WTC11 (cell line): ENCODE data around the gene ZDHHC9. TPM values are rescaled to one million over a fixed set of nuclear protein-coding genes. Genes with fewer than 3 reads are reported as not detected.

ENCODE experiments used
- ATAC-seq: fragments of 200-7000 bp; cut with Tn5 transposase; 2 replicates; pipeline ENCODE4 v1.10.0; 2021; ENCODE audit warnings: mild to moderate bottlenecking, moderate library complexity
- CTCF ChIA-PET: fragments of 300-600 bp; sonication (Branson Sonifier 250); formaldehyde crosslinking; loops from one replicate; lab custom pipeline; 2021; ENCODE audit warnings: antibody characterized with exemption; lab: Charles Lee
- POLR2A ChIA-PET: fragments of 350-600 bp; sonication (Branson Sonifier 250); formaldehyde crosslinking; loops from one replicate; lab custom pipeline; 2021; ENCODE audit warnings: antibody characterized with exemption; lab: Charles Lee
- DNase-seq: peaks from one replicate; pipeline ENCODE4 v3.0.0; 2021; ENCODE audit warnings: low spot score
- H3K27ac Mint-ChIP-seq: 2 replicates; pipeline ENCODE4 v1.8.0; 2021; ENCODE audit warnings: mixed read lengths
- H3K27me3 Mint-ChIP-seq: 2 replicates; pipeline ENCODE4 v1.8.0; 2021; ENCODE audit warnings: low read depth, mild to moderate bottlenecking, moderate library complexity, mixed read lengths
- H3K36me3 Mint-ChIP-seq: 2 replicates; pipeline ENCODE4 v1.8.0; 2021; ENCODE audit warnings: mixed read lengths
- H3K4me1 Mint-ChIP-seq: 2 replicates; pipeline ENCODE4 v1.8.0; 2022; ENCODE audit warnings: mixed read lengths
- H3K4me3 Mint-ChIP-seq: 2 replicates; pipeline ENCODE4 v1.8.0; 2021; ENCODE audit warnings: mild to moderate bottlenecking, moderate library complexity, mixed read lengths
- H3K9me3 Mint-ChIP-seq: 2 replicates; pipeline ENCODE4 v1.8.0; 2021; ENCODE audit warnings: mixed read lengths
- CREB1 ChIP-seq: sonication (generic); formaldehyde crosslinking; IDR thresholded peaks from 2 replicates; pipeline ENCODE4 v1.8.0; 2023; ENCODE audit warnings: mild to moderate bottlenecking, missing genetic modification reagents
- KAT7 ChIP-seq: sonication (generic); formaldehyde crosslinking; IDR thresholded peaks from 2 replicates; pipeline ENCODE4 v1.8.1; 2023; ENCODE audit warnings: missing genetic modification reagents, mild to moderate bottlenecking, borderline replicate concordance
- NFE2L1 ChIP-seq: sonication (generic); formaldehyde crosslinking; IDR thresholded peaks from 2 replicates; pipeline ENCODE4 v1.8.1; 2023; ENCODE audit warnings: missing genetic modification reagents
- NR2C2 ChIP-seq: sonication (generic); formaldehyde crosslinking; IDR thresholded peaks from 2 replicates; pipeline ENCODE4 v1.8.0; 2022; ENCODE audit warnings: mild to moderate bottlenecking, missing genetic modification reagents
- OVOL2 ChIP-seq: fragments of 250-450 bp; sonication (Bioruptor Pico); IDR thresholded peaks from 2 replicates; pipeline ENCODE4 v1.9.0; 2021; ENCODE audit warnings: mild to moderate bottlenecking, borderline replicate concordance
- RELA ChIP-seq: sonication (generic); formaldehyde crosslinking; IDR thresholded peaks from 2 replicates; pipeline ENCODE4 v1.8.1; 2022; ENCODE audit warnings: missing genetic modification reagents, mild to moderate bottlenecking, borderline replicate concordance
- RORB ChIP-seq: fragments of 250-450 bp; sonication (Bioruptor Pico); IDR thresholded peaks from 2 replicates; pipeline ENCODE4 v1.9.0; 2021; ENCODE audit warnings: mild to moderate bottlenecking
- ZBTB21 ChIP-seq: sonication (generic); formaldehyde crosslinking; IDR thresholded peaks from 2 replicates; pipeline ENCODE4 v1.8.1; 2023; ENCODE audit warnings: mild to moderate bottlenecking, missing genetic modification reagents, borderline replicate concordance
- ZNF416 ChIP-seq: fragments of 250-450 bp; sonication (Bioruptor Pico); IDR thresholded peaks from 2 replicates; pipeline ENCODE4 v1.9.0; 2021; ENCODE audit warnings: mild to moderate bottlenecking, inconsistent platforms
- ZNF671 ChIP-seq: fragments of 250-450 bp; sonication (Bioruptor Pico); IDR thresholded peaks from 2 replicates; pipeline ENCODE4 v1.8.0; 2021; ENCODE audit warnings: mild to moderate bottlenecking
- total RNA-seq: library from RNA; stranded (reverse); gene quantifications from 3 replicates; pipeline ENCODE4 v1.2.3, GENCODE V29; 2021
- TF ChIP-seq, protein P1 (sequence below): fragments of 250-450 bp; sonication (Bioruptor Pico); conservative IDR thresholded peaks from 2 replicates; pipeline ENCODE4 v1.9.0; 2021; ENCODE audit warnings: mild to moderate bottlenecking
- TF ChIP-seq, protein P2 (sequence below): fragments of 200-600 bp; IDR thresholded peaks from 2 replicates; pipeline ENCODE4 v1.8.0; 2022; ENCODE audit warnings: antibody characterized with exemption
- TF ChIP-seq, protein P3 (sequence below): fragments of 250-450 bp; sonication (Bioruptor Pico); IDR thresholded peaks from 2 replicates; pipeline ENCODE4 v1.9.0; 2021; ENCODE audit warnings: moderate library complexity, mild to moderate bottlenecking, inconsistent platforms, borderline replicate concordance
- TF ChIP-seq, protein P4 (sequence below): fragments of 250-450 bp; sonication (Bioruptor Pico); IDR thresholded peaks from 2 replicates; pipeline ENCODE4 v1.9.0; 2021; ENCODE audit warnings: mild to moderate bottlenecking, borderline replicate concordance
- TF ChIP-seq, protein P5 (sequence below): fragments of 250-450 bp; sonication (Bioruptor Pico); IDR thresholded peaks from 2 replicates; pipeline ENCODE4 v1.9.0; 2021; ENCODE audit warnings: mild to moderate bottlenecking
- TF ChIP-seq, protein P6 (sequence below): sonication (generic); formaldehyde crosslinking; IDR thresholded peaks from 2 replicates; pipeline ENCODE4 v1.8.1; 2023; ENCODE audit warnings: mild to moderate bottlenecking, missing genetic modification reagents, borderline replicate concordance
- TF ChIP-seq, protein P7 (sequence below): sonication (generic); formaldehyde crosslinking; IDR thresholded peaks from 2 replicates; pipeline ENCODE4 v1.8.1; 2022; ENCODE audit warnings: missing genetic modification reagents, borderline replicate concordance

ZDHHC9 gene
- total RNA-seq, 1 experiment from 2014 or later: 25.0 TPM

DNA sequence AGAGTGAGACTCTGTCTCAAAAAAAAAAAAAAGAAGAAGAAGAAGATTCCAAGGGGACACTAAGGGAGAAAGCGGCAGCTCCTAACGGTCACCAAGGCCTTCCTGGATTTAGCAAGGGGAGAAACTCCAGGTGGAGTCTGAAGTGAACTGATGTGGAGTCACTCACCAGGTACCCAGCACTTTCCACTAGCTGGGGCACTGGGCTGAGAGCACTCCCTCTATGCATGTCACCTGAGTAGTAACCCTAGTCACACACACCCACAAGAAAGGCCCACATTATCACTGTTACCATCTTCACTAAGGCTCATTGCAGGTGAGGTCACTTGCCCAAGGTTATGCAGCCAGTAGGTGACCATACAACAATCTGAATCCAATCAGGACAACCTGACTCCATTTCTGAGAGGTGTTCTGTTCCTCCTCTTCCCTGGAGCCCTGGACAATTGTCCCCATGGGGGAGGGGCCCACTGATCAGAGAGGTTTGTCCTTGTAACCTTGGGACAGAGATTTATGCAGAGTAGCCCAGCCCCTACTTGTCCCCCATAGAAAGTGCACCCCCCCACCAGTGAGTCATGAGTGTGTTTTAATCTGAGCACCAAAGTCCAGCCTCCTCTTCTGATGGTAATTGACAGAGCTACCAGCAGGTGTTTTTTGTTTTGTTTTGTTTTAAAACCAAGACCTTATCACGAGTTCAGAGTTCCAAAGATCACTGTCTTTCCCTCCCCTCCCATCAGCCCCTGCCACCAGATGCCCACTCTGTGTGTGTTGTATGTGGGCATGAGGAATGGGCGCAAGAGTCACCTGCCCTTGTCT lies 69.8 kb downstream of the ZDHHC9 start:
- CTCF ChIA-PET: interaction anchor here (1.6 kb wide), 1 partner anchor 18 kb away, joined by 9 read pairs; no protein-coding TSS in a partner anchor
- ATAC-seq: no peak
- DNase-seq: no peak
- POLR2A ChIA-PET: interaction anchor here (0.6 kb wide), 1 partner anchor 293 kb away, joined by 9 read pairs; no protein-coding TSS in a partner anchor
- TF ChIP-seq, protein P1, sequence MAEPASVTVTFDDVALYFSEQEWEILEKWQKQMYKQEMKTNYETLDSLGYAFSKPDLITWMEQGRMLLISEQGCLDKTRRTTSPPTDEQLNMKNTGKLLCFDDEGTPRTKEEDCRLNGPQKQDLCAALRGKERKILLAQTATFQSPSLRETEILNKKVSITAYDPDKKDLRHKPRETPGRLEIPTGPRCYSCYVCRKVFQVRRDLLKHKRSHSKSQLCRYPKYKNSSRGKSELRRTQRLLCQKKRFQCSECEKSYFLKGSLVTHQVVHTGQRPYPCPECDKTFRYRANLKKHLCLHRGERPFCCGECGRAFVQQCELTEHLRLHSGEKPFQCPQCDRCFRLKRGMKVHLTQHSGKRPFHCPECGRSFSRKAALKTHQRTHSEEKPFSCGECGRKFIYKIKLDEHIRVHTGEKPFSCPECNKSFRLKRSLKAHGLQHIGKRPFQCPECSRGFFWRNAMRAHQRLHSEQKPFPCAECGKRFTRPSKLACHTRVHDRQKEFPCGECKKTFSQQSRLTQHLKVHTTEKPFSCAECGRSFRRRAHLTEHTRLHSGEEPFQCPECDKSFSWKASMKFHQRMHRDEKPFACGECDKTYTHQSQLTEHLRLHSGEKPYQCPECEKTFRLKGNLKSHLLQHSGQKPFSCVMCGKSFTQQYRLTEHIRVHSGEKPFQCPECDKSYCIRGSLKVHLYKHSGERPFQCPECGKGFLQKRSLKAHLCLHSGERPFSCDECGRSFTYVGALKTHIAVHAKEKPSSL (CRISPR knock-in tag): no peak
- TF ChIP-seq NFE2L1 (CRISPR knock-in tag) (no peak), KAT7 (CRISPR knock-in tag) (no peak), OVOL2 (CRISPR knock-in tag) (no peak), RORB (CRISPR knock-in tag) (no peak), ZNF416 (no peak), NR2C2 (CRISPR knock-in tag) (no peak), ZBTB21 (CRISPR knock-in tag) (no peak), RELA (no peak), ZNF671 (no peak), CREB1 (CRISPR knock-in tag) (no peak)
- TF ChIP-seq, protein P2, sequence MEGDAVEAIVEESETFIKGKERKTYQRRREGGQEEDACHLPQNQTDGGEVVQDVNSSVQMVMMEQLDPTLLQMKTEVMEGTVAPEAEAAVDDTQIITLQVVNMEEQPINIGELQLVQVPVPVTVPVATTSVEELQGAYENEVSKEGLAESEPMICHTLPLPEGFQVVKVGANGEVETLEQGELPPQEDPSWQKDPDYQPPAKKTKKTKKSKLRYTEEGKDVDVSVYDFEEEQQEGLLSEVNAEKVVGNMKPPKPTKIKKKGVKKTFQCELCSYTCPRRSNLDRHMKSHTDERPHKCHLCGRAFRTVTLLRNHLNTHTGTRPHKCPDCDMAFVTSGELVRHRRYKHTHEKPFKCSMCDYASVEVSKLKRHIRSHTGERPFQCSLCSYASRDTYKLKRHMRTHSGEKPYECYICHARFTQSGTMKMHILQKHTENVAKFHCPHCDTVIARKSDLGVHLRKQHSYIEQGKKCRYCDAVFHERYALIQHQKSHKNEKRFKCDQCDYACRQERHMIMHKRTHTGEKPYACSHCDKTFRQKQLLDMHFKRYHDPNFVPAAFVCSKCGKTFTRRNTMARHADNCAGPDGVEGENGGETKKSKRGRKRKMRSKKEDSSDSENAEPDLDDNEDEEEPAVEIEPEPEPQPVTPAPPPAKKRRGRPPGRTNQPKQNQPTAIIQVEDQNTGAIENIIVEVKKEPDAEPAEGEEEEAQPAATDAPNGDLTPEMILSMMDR: no peak
- TF ChIP-seq, protein P3, sequence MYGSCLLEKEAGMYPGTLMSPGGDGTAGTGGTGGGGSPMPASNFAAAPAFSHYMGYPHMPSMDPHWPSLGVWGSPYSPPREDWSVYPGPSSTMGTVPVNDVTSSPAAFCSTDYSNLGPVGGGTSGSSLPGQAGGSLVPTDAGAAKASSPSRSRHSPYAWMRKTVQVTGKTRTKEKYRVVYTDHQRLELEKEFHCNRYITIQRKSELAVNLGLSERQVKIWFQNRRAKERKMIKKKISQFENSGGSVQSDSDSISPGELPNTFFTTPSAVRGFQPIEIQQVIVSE (CRISPR knock-in tag): no peak
- TF ChIP-seq, protein P4, sequence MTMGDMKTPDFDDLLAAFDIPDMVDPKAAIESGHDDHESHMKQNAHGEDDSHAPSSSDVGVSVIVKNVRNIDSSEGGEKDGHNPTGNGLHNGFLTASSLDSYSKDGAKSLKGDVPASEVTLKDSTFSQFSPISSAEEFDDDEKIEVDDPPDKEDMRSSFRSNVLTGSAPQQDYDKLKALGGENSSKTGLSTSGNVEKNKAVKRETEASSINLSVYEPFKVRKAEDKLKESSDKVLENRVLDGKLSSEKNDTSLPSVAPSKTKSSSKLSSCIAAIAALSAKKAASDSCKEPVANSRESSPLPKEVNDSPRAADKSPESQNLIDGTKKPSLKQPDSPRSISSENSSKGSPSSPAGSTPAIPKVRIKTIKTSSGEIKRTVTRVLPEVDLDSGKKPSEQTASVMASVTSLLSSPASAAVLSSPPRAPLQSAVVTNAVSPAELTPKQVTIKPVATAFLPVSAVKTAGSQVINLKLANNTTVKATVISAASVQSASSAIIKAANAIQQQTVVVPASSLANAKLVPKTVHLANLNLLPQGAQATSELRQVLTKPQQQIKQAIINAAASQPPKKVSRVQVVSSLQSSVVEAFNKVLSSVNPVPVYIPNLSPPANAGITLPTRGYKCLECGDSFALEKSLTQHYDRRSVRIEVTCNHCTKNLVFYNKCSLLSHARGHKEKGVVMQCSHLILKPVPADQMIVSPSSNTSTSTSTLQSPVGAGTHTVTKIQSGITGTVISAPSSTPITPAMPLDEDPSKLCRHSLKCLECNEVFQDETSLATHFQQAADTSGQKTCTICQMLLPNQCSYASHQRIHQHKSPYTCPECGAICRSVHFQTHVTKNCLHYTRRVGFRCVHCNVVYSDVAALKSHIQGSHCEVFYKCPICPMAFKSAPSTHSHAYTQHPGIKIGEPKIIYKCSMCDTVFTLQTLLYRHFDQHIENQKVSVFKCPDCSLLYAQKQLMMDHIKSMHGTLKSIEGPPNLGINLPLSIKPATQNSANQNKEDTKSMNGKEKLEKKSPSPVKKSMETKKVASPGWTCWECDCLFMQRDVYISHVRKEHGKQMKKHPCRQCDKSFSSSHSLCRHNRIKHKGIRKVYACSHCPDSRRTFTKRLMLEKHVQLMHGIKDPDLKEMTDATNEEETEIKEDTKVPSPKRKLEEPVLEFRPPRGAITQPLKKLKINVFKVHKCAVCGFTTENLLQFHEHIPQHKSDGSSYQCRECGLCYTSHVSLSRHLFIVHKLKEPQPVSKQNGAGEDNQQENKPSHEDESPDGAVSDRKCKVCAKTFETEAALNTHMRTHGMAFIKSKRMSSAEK: no peak
- TF ChIP-seq, protein P5, sequence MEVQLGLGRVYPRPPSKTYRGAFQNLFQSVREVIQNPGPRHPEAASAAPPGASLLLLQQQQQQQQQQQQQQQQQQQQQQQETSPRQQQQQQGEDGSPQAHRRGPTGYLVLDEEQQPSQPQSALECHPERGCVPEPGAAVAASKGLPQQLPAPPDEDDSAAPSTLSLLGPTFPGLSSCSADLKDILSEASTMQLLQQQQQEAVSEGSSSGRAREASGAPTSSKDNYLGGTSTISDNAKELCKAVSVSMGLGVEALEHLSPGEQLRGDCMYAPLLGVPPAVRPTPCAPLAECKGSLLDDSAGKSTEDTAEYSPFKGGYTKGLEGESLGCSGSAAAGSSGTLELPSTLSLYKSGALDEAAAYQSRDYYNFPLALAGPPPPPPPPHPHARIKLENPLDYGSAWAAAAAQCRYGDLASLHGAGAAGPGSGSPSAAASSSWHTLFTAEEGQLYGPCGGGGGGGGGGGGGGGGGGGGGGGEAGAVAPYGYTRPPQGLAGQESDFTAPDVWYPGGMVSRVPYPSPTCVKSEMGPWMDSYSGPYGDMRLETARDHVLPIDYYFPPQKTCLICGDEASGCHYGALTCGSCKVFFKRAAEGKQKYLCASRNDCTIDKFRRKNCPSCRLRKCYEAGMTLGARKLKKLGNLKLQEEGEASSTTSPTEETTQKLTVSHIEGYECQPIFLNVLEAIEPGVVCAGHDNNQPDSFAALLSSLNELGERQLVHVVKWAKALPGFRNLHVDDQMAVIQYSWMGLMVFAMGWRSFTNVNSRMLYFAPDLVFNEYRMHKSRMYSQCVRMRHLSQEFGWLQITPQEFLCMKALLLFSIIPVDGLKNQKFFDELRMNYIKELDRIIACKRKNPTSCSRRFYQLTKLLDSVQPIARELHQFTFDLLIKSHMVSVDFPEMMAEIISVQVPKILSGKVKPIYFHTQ (CRISPR knock-in tag): no peak
- TF ChIP-seq, protein P6, sequence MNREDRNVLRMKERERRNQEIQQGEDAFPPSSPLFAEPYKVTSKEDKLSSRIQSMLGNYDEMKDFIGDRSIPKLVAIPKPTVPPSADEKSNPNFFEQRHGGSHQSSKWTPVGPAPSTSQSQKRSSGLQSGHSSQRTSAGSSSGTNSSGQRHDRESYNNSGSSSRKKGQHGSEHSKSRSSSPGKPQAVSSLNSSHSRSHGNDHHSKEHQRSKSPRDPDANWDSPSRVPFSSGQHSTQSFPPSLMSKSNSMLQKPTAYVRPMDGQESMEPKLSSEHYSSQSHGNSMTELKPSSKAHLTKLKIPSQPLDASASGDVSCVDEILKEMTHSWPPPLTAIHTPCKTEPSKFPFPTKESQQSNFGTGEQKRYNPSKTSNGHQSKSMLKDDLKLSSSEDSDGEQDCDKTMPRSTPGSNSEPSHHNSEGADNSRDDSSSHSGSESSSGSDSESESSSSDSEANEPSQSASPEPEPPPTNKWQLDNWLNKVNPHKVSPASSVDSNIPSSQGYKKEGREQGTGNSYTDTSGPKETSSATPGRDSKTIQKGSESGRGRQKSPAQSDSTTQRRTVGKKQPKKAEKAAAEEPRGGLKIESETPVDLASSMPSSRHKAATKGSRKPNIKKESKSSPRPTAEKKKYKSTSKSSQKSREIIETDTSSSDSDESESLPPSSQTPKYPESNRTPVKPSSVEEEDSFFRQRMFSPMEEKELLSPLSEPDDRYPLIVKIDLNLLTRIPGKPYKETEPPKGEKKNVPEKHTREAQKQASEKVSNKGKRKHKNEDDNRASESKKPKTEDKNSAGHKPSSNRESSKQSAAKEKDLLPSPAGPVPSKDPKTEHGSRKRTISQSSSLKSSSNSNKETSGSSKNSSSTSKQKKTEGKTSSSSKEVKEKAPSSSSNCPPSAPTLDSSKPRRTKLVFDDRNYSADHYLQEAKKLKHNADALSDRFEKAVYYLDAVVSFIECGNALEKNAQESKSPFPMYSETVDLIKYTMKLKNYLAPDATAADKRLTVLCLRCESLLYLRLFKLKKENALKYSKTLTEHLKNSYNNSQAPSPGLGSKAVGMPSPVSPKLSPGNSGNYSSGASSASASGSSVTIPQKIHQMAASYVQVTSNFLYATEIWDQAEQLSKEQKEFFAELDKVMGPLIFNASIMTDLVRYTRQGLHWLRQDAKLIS (CRISPR knock-in tag): no peak
- TF ChIP-seq, protein P7, sequence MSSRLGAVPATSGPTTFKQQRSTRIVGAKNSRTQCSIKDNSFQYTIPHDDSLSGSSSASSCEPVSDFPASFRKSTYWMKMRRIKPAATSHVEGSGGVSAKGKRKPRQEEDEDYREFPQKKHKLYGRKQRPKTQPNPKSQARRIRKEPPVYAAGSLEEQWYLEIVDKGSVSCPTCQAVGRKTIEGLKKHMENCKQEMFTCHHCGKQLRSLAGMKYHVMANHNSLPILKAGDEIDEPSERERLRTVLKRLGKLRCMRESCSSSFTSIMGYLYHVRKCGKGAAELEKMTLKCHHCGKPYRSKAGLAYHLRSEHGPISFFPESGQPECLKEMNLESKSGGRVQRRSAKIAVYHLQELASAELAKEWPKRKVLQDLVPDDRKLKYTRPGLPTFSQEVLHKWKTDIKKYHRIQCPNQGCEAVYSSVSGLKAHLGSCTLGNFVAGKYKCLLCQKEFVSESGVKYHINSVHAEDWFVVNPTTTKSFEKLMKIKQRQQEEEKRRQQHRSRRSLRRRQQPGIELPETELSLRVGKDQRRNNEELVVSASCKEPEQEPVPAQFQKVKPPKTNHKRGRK (CRISPR knock-in tag): no peak
- no peaks in the 10 kb centered on the region for H3K9me3 Mint-ChIP-seq
- H3K27ac Mint-ChIP-seq: no peak overlapping the region
- H3K27me3 Mint-ChIP-seq: peaks cover 2% of the 10 kb centered on the region; the same call in 1 of the 2 replicates
- H3K4me1 Mint-ChIP-seq: peaks cover 15% of the 10 kb centered on the region
- no peak overlapping the region for H3K4me3 Mint-ChIP-seq
- no peaks in the 10 kb centered on the region for H3K36me3 Mint-ChIP-seq
